ENCODE measurements around the gene COL6A2. TPM values are rescaled to one million over a fixed set of nuclear protein-coding genes. Genes with fewer than 3 reads are reported as not detected.
A peak's percentile ranks its signal among the peaks of the same experiment; 100 is the strongest.

COL6A2 gene
- total RNA-seq (2021; ENCODE audit: unreplicated experiment) = 87.0 TPM
- 98.3 and 119 TPM in 2 replicates for polyA plus RNA-seq (2012)
- percentile 57 among the genes with signal in this experiment for Bru-seq, nascent RNA
- BruChase-seq, experiment 1, labeled RNA remaining after a 6-hour chase = percentile 68 among the genes with signal in this experiment
- BruChase-seq, experiment 2, labeled RNA remaining after a 2-hour chase = percentile 65 among the genes with signal in this experiment
- long read RNA-seq, transcript COL6A2-201 (28 exons, 3,461 nt) = major isoform, 81 of 260 reads
- long read RNA-seq, partial matches to known transcripts = 113 of 260 reads
- long read RNA-seq, other reads (novel, unspliced or antisense) = 62 of 260 reads

GRCh38 chr21:46097336-46098293, at the start of gene COL6A2:
Gene COL6A2, plus strand, starts transcription at chr21:46098112.
- H3K4me2 ChIP-seq (ENCODE audit: low read length) = peak within 1 kb of the TSS; percentile 70
- TF ChIP-seq YY1 (IDR thresholded peaks at IDR 0.05; ENCODE audit: extremely low read depth, insufficient replicate concordance, low read depth, low read length) (no peak), POLR2A (IDR thresholded peaks at IDR 0.05; ENCODE audit: borderline replicate concordance, extremely low read depth, insufficient read depth, insufficient read length) (peak; percentile 70), SP1 (IDR thresholded peaks at IDR 0.05; ENCODE audit: low read depth) (no peak), RAD21 (IDR thresholded peaks at IDR 0.05; ENCODE audit: low read depth) (peak; percentile 29; the same call in 1 of the 2 replicates), FOSL1 (IDR thresholded peaks at IDR 0.05; ENCODE audit: low read depth) (no peak), ATF3 (IDR thresholded peaks at IDR 0.05) (no peak), SIN3A (IDR thresholded peaks at IDR 0.05; ENCODE audit: low read depth) (no peak), ZFX (IDR thresholded peaks at IDR 0.05) (0 out of 2 replicates have a peak, but pooled peaks have one; percentile 31), ELF1 (IDR thresholded peaks at IDR 0.05; ENCODE audit: borderline replicate concordance, low read depth) (no peak), EGR1 (IDR thresholded peaks at IDR 0.05; ENCODE audit: low read depth) (no peak), EZH2 (IDR thresholded peaks at IDR 0.05) (no peak), REST (IDR thresholded peaks at IDR 0.05; ENCODE audit: low read depth) (no peak), TCF7L2 (IDR thresholded peaks at IDR 0.05; ENCODE audit: borderline replicate concordance, extremely low read depth, insufficient read depth, insufficient read length) (no peak), CTCF (IDR thresholded peaks at IDR 0.05 in 2 of 3, conservative IDR thresholded peaks at IDR 0.05 in 1 of 3; ENCODE audit: borderline replicate concordance in 1 of 3, insufficient read depth in 1 of 3, low read depth in 2 of 3, low read length in 2 of 3) (0 out of 6 replicates have a peak, but pooled peaks of 1 of the 3 experiments have one; percentile 10), ZBTB33 (IDR thresholded peaks at IDR 0.05; ENCODE audit: extremely low read depth, insufficient replicate concordance, low read length) (no peak), JUND (IDR thresholded peaks at IDR 0.05) (no peak)

More at GRCh38 chr21:46097336-46098293, at the start of gene COL6A2:
- ChIA-PET CTCF (no interaction called here), RAD21 (ENCODE audit: low non-redundant PET in 1 of 2, low total read pairs in 2 of 2, uncharacterized antibody in 2 of 2, unreplicated experiment in 2 of 2) (no interaction called here), POLR2A (no interaction called here)
- H3K9ac ChIP-seq (ENCODE audit: low read length) = peak within 1 kb of the TSS; percentile 65
- intact Hi-C loops (cut with micrococcal nuclease) = loop anchor here (2.0 kb wide), 1 partner anchor 51 kb away; no protein-coding TSS in a partner anchor
- H2AFZ ChIP-seq (ENCODE audit: low read depth, low read length, poor library complexity, severe bottlenecking) = no peak within 1 kb of the TSS
- H3K27ac ChIP-seq (ENCODE audit: low read depth, low read length) = peak within 1 kb of the TSS; percentile 59; the same call in 1 of the 2 replicates
- peaks cover 5% of the 10 kb centered on the region; the same call in 1 of the 2 replicates for H3K79me2 ChIP-seq (ENCODE audit: insufficient read depth, low read length)
- H3K4me1 ChIP-seq (ENCODE audit: control insufficient read depth in 1 of 2, insufficient read depth in 2 of 2, low read length in 2 of 2) = peaks cover 6 to 13% of the 10 kb centered on the region in 2 experiments; a peak in 3 of 4 replicates
- H3K9me2 ChIP-seq (ENCODE audit: insufficient read depth) = no peaks in the 10 kb centered on the region
- no TSS peak for BruUV-seq (replicated peaks)
- no peaks in the 10 kb centered on the region for H4K20me1 ChIP-seq (ENCODE audit: insufficient read depth)
- DNase-seq (ENCODE audit: low read depth, low spot score) (no peak), ATAC-seq (peak; percentile 98)
- H3K9me3 ChIP-seq (ENCODE audit: control insufficient read depth in 1 of 2, insufficient read depth in 1 of 2, low read depth in 1 of 2, low read length in 2 of 2) = no peaks in the 10 kb centered on the region; a peak in 1 of 4 replicates
- peak within 1 kb of the TSS; percentile 39 to 59 for H3K4me3 ChIP-seq (replicated peaks in 1 of 2; ENCODE audit: low read depth in 1 of 2, low read length in 2 of 2)
- no peaks in the 10 kb centered on the region for H3K36me3 ChIP-seq (ENCODE audit: control insufficient read depth in 1 of 2, insufficient read depth in 2 of 2, low read length in 2 of 2)
- H3K27me3 ChIP-seq (ENCODE audit: insufficient read depth, low read length) = no peaks in the 10 kb centered on the region

Measured in HCT116 (cell line).